Measurements from ENCODE around the gene DHRS1.

The DHRS1 gene

GRCh38 chr14:24280797-24281460 lies 18.7 kb downstream of the DHRS1 start:
- no peak for DNase-seq

- DNase-seq: peak; percentile 49 to 63
These were observed 20.0 kb downstream of the DHRS1 start for GRCh38 chr14:24279301-24280186.

- DNase-seq: no peak
These were observed 21.2 kb downstream of the DHRS1 start for GRCh38 chr14:24278424-24278823.

GRCh38 chr14:24277606-24278321 lies 21.8 kb downstream of the DHRS1 start:
- DNase-seq: no peak

- DNase-seq: no peak
These were observed 22.5 kb downstream of the DHRS1 start for GRCh38 chr14:24277071-24277470.

GRCh38 chr14:24274101-24274543 lies 25.5 kb downstream of the DHRS1 start:
- peak; percentile 55 to 58 for DNase-seq

- DNase-seq: no peak
These were observed 26.1 kb downstream of the DHRS1 start for GRCh38 chr14:24273422-24273998.

GRCh38 chr14:24272467-24272866 lies 27.1 kb downstream of the DHRS1 start:
- DNase-seq: no peak

GRCh38 chr14:24271834-24272263 lies 27.7 kb downstream of the DHRS1 start:
- DNase-seq: no peak

GRCh38 chr14:24271134-24271833 lies 28.3 kb downstream of the DHRS1 start, which contains the start of gene RABGGTA:
Gene RABGGTA (minus strand): TSS chr14:24271597. CDS start chr14:24271115, 482 bp downstream.
- DNase-seq: peak; percentile 88 to 91

- no peak for DNase-seq
These were observed 28.9 kb downstream of the DHRS1 start for GRCh38 chr14:24270537-24271133.

GRCh38 chr14:24269910-24270536 lies 29.6 kb downstream of the DHRS1 start:
- no peak for DNase-seq

GRCh38 chr14:24269368-24269767 lies 30.2 kb downstream of the DHRS1 start:
- no peak for DNase-seq

- no peak for DNase-seq
These were observed 31.4 kb downstream of the DHRS1 start for GRCh38 chr14:24268225-24268624.

- no peak for DNase-seq
These were observed 32.1 kb downstream of the DHRS1 start for GRCh38 chr14:24267516-24267915.

- DNase-seq: no peak
These were observed 33.0 kb downstream of the DHRS1 start for GRCh38 chr14:24266344-24267244.

GRCh38 chr14:24264298-24264697 lies 35.3 kb downstream of the DHRS1 start:
- DNase-seq: no peak

- DNase-seq: no peak
These were observed 35.7 kb downstream of the DHRS1 start for GRCh38 chr14:24263848-24264247.

GRCh38 chr14:24262821-24263733 lies 36.5 kb downstream of the DHRS1 start, which contains the start of gene TGM1:
Gene TGM1 (minus strand): TSS chr14:24263177. CDS start chr14:24262352, 825 bp downstream.
- DNase-seq: no peak
